Astrocyte (in vitro differentiated cells and primary cell): ENCODE data around the gene ATRN.

ENCODE experiments used
- EZH2 ChIP-seq: IDR thresholded peaks from 2 replicates; pipeline ENCODE4 v1.6.1; 2012; ENCODE audit warnings: mild to moderate bottlenecking, low read length, inconsistent platforms; ENCODE audit not compliant: insufficient read depth
- TF ChIP-seq, protein P1 (sequence below): IDR thresholded peaks from 2 replicates; pipeline ENCODE4 v1.5.1; 2011; ENCODE audit warnings: low read depth, mild to moderate bottlenecking, inconsistent platforms, low read length, moderate library complexity; ENCODE audit not compliant: insufficient read depth

DNA sequence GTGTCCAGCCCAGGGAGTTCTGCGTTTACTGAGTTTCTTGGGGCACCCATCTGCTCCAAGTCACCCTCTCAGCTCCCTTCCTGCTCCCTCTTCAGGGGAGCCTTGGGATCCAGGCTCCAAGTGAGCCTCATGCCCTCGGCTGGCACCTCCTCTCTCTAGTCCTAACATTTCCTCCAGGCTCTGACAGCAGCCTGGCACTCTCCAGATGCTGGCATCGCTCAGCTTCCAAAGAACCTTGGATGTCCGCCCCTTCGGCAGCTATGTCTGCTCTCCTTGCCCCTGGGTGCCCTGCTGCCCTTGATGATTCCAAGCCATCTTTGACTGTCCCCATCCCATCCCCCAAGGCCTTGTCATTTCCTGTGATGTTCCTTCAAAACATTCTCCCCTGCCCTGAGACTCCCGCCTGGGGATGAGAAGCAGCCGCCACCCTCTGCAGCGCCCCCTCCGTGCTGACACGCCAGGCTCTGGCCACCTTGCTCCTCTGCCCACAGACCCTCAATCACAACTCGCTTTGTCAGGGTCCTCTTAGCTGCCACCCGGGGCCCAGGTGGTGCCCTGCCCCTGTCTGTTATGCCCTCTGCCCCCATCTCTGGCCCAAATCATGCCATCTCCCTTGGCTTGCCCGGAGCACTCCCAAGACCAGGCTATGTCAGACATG lies 199.0 kb downstream of the ATRN start:
- TF ChIP-seq, protein P1, sequence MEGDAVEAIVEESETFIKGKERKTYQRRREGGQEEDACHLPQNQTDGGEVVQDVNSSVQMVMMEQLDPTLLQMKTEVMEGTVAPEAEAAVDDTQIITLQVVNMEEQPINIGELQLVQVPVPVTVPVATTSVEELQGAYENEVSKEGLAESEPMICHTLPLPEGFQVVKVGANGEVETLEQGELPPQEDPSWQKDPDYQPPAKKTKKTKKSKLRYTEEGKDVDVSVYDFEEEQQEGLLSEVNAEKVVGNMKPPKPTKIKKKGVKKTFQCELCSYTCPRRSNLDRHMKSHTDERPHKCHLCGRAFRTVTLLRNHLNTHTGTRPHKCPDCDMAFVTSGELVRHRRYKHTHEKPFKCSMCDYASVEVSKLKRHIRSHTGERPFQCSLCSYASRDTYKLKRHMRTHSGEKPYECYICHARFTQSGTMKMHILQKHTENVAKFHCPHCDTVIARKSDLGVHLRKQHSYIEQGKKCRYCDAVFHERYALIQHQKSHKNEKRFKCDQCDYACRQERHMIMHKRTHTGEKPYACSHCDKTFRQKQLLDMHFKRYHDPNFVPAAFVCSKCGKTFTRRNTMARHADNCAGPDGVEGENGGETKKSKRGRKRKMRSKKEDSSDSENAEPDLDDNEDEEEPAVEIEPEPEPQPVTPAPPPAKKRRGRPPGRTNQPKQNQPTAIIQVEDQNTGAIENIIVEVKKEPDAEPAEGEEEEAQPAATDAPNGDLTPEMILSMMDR: no peak
- TF ChIP-seq EZH2: no peak
